Measurements from ENCODE around the gene NR0B1. TPM values are rescaled to one million over a fixed set of nuclear protein-coding genes. Genes with fewer than 3 reads are reported as not detected.

NR0B1 gene
- total and polyA plus RNA-seq, 2 of the 4 experiments (the other 2 are of a cell fraction), result not detected

- no peak overlapping the region for H3K9ac ChIP-seq (ENCODE audit: low read depth, low read length)
- H3K23ac ChIP-seq (ENCODE audit: low read depth, low read length), result no peak overlapping the region
- POLR2A ChIA-PET (ENCODE audit: unreplicated experiment), result no interaction called here
- H3K9me3 ChIP-seq (ENCODE audit: control insufficient read depth, insufficient read depth, low read length), result no peaks in the 10 kb centered on the region
- no peaks in the 10 kb centered on the region for H3K9me1 ChIP-seq (ENCODE audit: insufficient read depth, low read length)
- DNase-seq, result no peak
- intact Hi-C loops (cut with micrococcal nuclease), result no loop called here
- H2BK5ac ChIP-seq (ENCODE audit: low read depth, low read length, poor library complexity, severe bottlenecking), result no peak overlapping the region
- no peak overlapping the region for H2BK120ac ChIP-seq (ENCODE audit: low read depth, low read length)
- no peak overlapping the region for H3K4ac ChIP-seq (ENCODE audit: low read depth, low read length)
- dilution Hi-C loops (cut with HindIII; ENCODE audit: low sequenced_read_pairs, unreplicated experiment), result no loop called here
- BruUV-seq (replicated peaks), result no TSS peak
- TF ChIP-seq RAD21 (IDR thresholded peaks at IDR 0.05; ENCODE audit: low read length), result no peak
- no peak for TF ChIP-seq SMC3 (IDR thresholded peaks at IDR 0.05; ENCODE audit: low read depth, low read length)
- TF ChIP-seq USF2 (IDR thresholded peaks at IDR 0.05; ENCODE audit: low read depth, low read length), result no peak
- no peak for TF ChIP-seq CHD1 (IDR thresholded peaks at IDR 0.05; ENCODE audit: low read depth, low read length)
- no peak for TF ChIP-seq MAZ (IDR thresholded peaks at IDR 0.05; ENCODE audit: borderline replicate concordance, low read depth, low read length)
- no peak for TF ChIP-seq NFE2L2 (IDR thresholded peaks at IDR 0.05; ENCODE audit: low read depth, low read length)
- TF ChIP-seq FOS (IDR thresholded peaks at IDR 0.05; ENCODE audit: low read depth, low read length), result no peak
- TF ChIP-seq BHLHE40 (IDR thresholded peaks at IDR 0.05; ENCODE audit: low read depth, low read length), result no peak
- no peak for TF ChIP-seq POLR2A (IDR thresholded peaks at IDR 0.05; ENCODE audit: low read depth, low read length)
- TF ChIP-seq RFX5 (IDR thresholded peaks at IDR 0.05; ENCODE audit: low read depth, low read length), result no peak
- TF ChIP-seq RCOR1 (IDR thresholded peaks at IDR 0.05; ENCODE audit: insufficient replicate concordance, low read length), result no peak
- no peak for TF ChIP-seq CEBPB (IDR thresholded peaks at IDR 0.05; ENCODE audit: low read depth, low read length)
- no peak for TF ChIP-seq ELK1 (IDR thresholded peaks at IDR 0.05; ENCODE audit: borderline replicate concordance, low read depth, low read length)
- no peak for TF ChIP-seq MXI1 (IDR thresholded peaks at IDR 0.05; ENCODE audit: borderline replicate concordance, low read depth, low read length)
- no peak for TF ChIP-seq MAFK (IDR thresholded peaks at IDR 0.05; ENCODE audit: low read depth, low read length)
- no peak for TF ChIP-seq CTCF (conservative IDR thresholded peaks at IDR 0.05; ENCODE audit: low read depth, low read length)
- H4K20me1 ChIP-seq (ENCODE audit: insufficient read depth, low read length), result no peaks in the 10 kb centered on the region
- CTCF ChIA-PET, result no interaction called here
- in situ Hi-C loops (cut with MboI; ENCODE audit: low sequenced_read_pairs), result no loop called here
- H2AK5ac ChIP-seq (ENCODE audit: low read depth, low read length), result no peak overlapping the region
- no peaks in the 10 kb centered on the region for H3K36me3 ChIP-seq (ENCODE audit: control insufficient read depth, insufficient read depth, low read length)
- H2AFZ ChIP-seq (replicated peaks; ENCODE audit: low read length, poor library complexity), result no peak overlapping the region
- no peak overlapping the region for H4K5ac ChIP-seq (ENCODE audit: low read depth, low read length)
- H2BK15ac ChIP-seq (ENCODE audit: low read depth, low read length), result no peak overlapping the region
- WGBS, 2 experiments (ENCODE audit: extremely low coverage in 2 of 2, insufficient read length in 1 of 2), result no CpG with 5 or more reads among the region's 1 CpG
- no peak overlapping the region for H3K18ac ChIP-seq (ENCODE audit: low read depth, low read length)
- no peaks in the 10 kb centered on the region for H3K4me1 ChIP-seq (ENCODE audit: control insufficient read depth, insufficient read depth, low read length)
- H3K4me2 ChIP-seq (ENCODE audit: low read depth, low read length), result no peak overlapping the region
- H3K79me1 ChIP-seq (ENCODE audit: low read depth in 1 of 2, low read length in 2 of 2), result no peaks in the 10 kb centered on the region
- peaks cover 11% of the 10 kb centered on the region for H3K27me3 ChIP-seq (ENCODE audit: control insufficient read depth, insufficient read depth, low read length)
- ATAC-seq (ENCODE audit: low read depth), result no peak
- no peak overlapping the region for H3K56ac ChIP-seq (ENCODE audit: extremely low read depth, insufficient read depth, low read length)
- no peak overlapping the region for H4K8ac ChIP-seq (ENCODE audit: low read depth in 2 of 2, low read length in 2 of 2)
- H3K27ac ChIP-seq (ENCODE audit: insufficient read depth, low read length), result no peak overlapping the region
- H3K14ac ChIP-seq (replicated peaks; ENCODE audit: low read depth, low read length), result no peak overlapping the region
- no peak overlapping the region for H4K91ac ChIP-seq (ENCODE audit: insufficient read depth, low read depth, low read length)
- no peak overlapping the region for H3K4me3 ChIP-seq (ENCODE audit: insufficient read depth, low read depth, low read length)
- no peak overlapping the region for H2BK20ac ChIP-seq (ENCODE audit: low read depth, low read length)
- no peak overlapping the region for H2AK9ac ChIP-seq (replicated peaks; ENCODE audit: low read depth, low read length, poor library complexity)
Observed at GRCh38 chrX:30307466-30307865, 1.7 kb downstream of the NR0B1 start.
